HG03103 (cell line): Measurements from ENCODE around the gene MAGEL2.
"Not testable (repeated sequence)": the region's sequence is repeated elsewhere in the genome, so short reads cannot be mapped to it uniquely, and the experiment has no call there.

Source experiments
- ATAC-seq: cut with Tn5 transposase; IDR thresholded peaks from one replicate; pipeline ENCODE4 v1.9.1; 2021; ENCODE audit warnings: low read depth; ENCODE audit not compliant: unreplicated experiment

The MAGEL2 gene

GRCh38 chr15:23616536-23616935, 31.1 kb downstream of the MAGEL2 start:
- ATAC-seq = no peak

GRCh38 chr15:23606226-23606625, 41.4 kb downstream of the MAGEL2 start:
- ATAC-seq = no peak

- ATAC-seq = no peak
These were observed 45.5 kb downstream of the MAGEL2 start for GRCh38 chr15:23602124-23602523.

- no peak for ATAC-seq
These were observed 48.6 kb downstream of the MAGEL2 start for GRCh38 chr15:23599053-23599452.

- not testable (repeated sequence) for ATAC-seq
These were observed 50.4 kb downstream of the MAGEL2 start for GRCh38 chr15:23597278-23597677.

GRCh38 chr15:23596736-23597135, 50.9 kb downstream of the MAGEL2 start:
- ATAC-seq = no peak

- no peak for ATAC-seq
These were observed 52.3 kb downstream of the MAGEL2 start for GRCh38 chr15:23595368-23595767.

GRCh38 chr15:23594252-23594770, 53.4 kb downstream of the MAGEL2 start:
- ATAC-seq = no peak
